MM.1S (cell line): ENCODE measurements around the gene FAM184A.
A peak's percentile ranks its signal among the peaks of the same experiment; 100 is the strongest.

Source experiments
- DNase-seq: peaks from one replicate; pipeline ENCODE4 v3.0.0-alpha.2; 2015
- H2AFZ ChIP-seq: fragments of 300-600 bp; sonication (generic); 2 replicates; pipeline ENCODE4 v1.6.0; 2016; ENCODE audit warnings: antibody characterized with exemption, low read length
- H3F3A ChIP-seq: fragments of 300-600 bp; sonication (generic); 2 replicates; pipeline ENCODE4 v1.6.1; 2016; ENCODE audit warnings: mild to moderate bottlenecking, antibody characterized with exemption, low read length, moderate library complexity, mixed read lengths; ENCODE audit not compliant: insufficient read depth
- H3K27ac ChIP-seq: fragments of 300-600 bp; sonication (generic); 2 replicates; pipeline ENCODE4 v1.5.1; 2016; ENCODE audit warnings: mild to moderate bottlenecking, low read length
- H3K27me3 ChIP-seq: fragments of 300-600 bp; sonication (generic); replicated peaks from 2 replicates; pipeline ENCODE4 v1.6.0; 2016; ENCODE audit warnings: low read length; ENCODE audit not compliant: insufficient read depth
- H3K36me3 ChIP-seq: fragments of 300-600 bp; sonication (generic); replicated peaks from 2 replicates; pipeline ENCODE4 v1.6.1; 2016; ENCODE audit warnings: mild to moderate bottlenecking, low read length, mixed read lengths; ENCODE audit not compliant: insufficient read depth
- H3K4me1 ChIP-seq: fragments of 300-600 bp; sonication (generic); 2 replicates; pipeline ENCODE4 v1.6.1; 2016; ENCODE audit warnings: low read length, mixed read lengths
- H3K4me2 ChIP-seq: fragments of 300-600 bp; sonication (generic); 2 replicates; pipeline ENCODE4 v1.6.0; 2016; ENCODE audit warnings: low read depth, low read length
- H3K4me3 ChIP-seq: fragments of 300-600 bp; sonication (generic); 2 replicates; pipeline ENCODE4 v1.5.1; 2016; ENCODE audit warnings: low read length, mixed read lengths
- H3K79me2 ChIP-seq: fragments of 300-600 bp; sonication (generic); 2 replicates; pipeline ENCODE4 v1.6.1; 2016; ENCODE audit warnings: mixed run types, low read length, mixed read lengths
- H3K9ac ChIP-seq: fragments of 300-600 bp; sonication (generic); 2 replicates; pipeline ENCODE4 v1.6.1; 2016; ENCODE audit warnings: low read length, mixed read lengths
- H3K9me2 ChIP-seq: fragments of 300-600 bp; sonication (generic); replicated peaks from 2 replicates; pipeline ENCODE4 v1.6.1; 2016; ENCODE audit warnings: mild to moderate bottlenecking, low read length, mixed read lengths; ENCODE audit not compliant: insufficient read depth
- H3K9me3 ChIP-seq: fragments of 300-600 bp; sonication (generic); replicated peaks from 2 replicates; pipeline ENCODE4 v1.6.1; 2016; ENCODE audit warnings: mild to moderate bottlenecking, low read length, mixed read lengths; ENCODE audit not compliant: insufficient read depth
- H4K20me1 ChIP-seq: fragments of 300-600 bp; sonication (generic); 2 replicates; pipeline ENCODE4 v1.6.1; 2016; ENCODE audit warnings: mild to moderate bottlenecking, low read length, moderate library complexity, mixed read lengths; ENCODE audit not compliant: insufficient read depth
- CTCF ChIP-seq: fragments of 300-600 bp; sonication (generic); IDR thresholded peaks from 2 replicates; pipeline ENCODE4 v1.5.1; 2016; ENCODE audit warnings: antibody characterized with exemption, low read length, mixed read lengths
- EZH2 ChIP-seq: fragments of 300-600 bp; sonication (generic); optimal IDR thresholded peaks from 2 replicates; pipeline ENCODE3; 2017; ENCODE audit warnings: low read depth, mild to moderate bottlenecking, antibody characterized with exemption, low read length, mixed read lengths
- EZH2phosphoT487 ChIP-seq: fragments of 300-600 bp; sonication (generic); IDR thresholded peaks from 2 replicates; pipeline ENCODE4 v1.6.1; 2018; ENCODE audit warnings: antibody characterized with exemption, low read length

Gene FAM184A

GRCh38 chr6:118965843-118966370 lies 112.6 kb downstream of the FAM184A start:
- Histone ChIP-seq H4K20me1 (no peaks in the 10 kb centered on the region), H3K79me2 (no peaks in the 10 kb centered on the region), H3K27ac (no peak overlapping the region), H3K9ac (no peak overlapping the region), H3K4me3 (no peak overlapping the region), H3K4me1 (peaks cover 7% of the 10 kb centered on the region), H3K4me2 (no peak overlapping the region), H3K36me3 (no peaks in the 10 kb centered on the region), H3K9me3 (no peaks in the 10 kb centered on the region), H3K27me3 (no peaks in the 10 kb centered on the region), H3F3A (no peaks in the 10 kb centered on the region), H2AFZ (no peak overlapping the region), H3K9me2 (no peaks in the 10 kb centered on the region)
- TF ChIP-seq EZH2, result no peak
- TF ChIP-seq CTCF, result no peak
- TF ChIP-seq EZH2phosphoT487, result no peak
- no peak for DNase-seq

DNA sequence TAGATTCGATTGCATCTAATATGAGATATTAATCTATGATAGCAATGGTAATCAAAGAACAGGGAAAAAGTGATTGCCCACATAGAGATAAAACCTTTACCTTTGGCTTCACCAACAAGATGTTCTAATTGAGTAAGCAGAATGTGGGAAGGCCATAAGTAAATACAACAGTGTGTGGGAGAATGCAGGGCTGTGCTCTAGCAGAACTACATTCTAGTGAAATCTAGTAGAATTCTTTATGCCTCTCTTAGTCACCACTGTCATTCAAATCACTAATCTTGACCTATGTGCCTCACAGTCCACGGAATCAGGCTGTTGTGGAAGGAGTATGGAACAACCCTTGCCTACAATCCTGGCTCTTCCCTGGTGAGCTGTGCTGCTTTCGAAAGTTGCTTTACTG lies 113.1 kb downstream of the FAM184A start:
- Histone ChIP-seq H3F3A (no peaks in the 10 kb centered on the region), H3K27me3 (no peaks in the 10 kb centered on the region), H3K9me3 (no peaks in the 10 kb centered on the region), H3K9ac (no peak overlapping the region), H3K36me3 (no peaks in the 10 kb centered on the region), H3K4me1 (peaks cover 7% of the 10 kb centered on the region), H3K79me2 (no peaks in the 10 kb centered on the region), H3K4me3 (no peak overlapping the region), H3K9me2 (no peaks in the 10 kb centered on the region), H3K27ac (no peak overlapping the region), H4K20me1 (no peaks in the 10 kb centered on the region), H2AFZ (no peak overlapping the region), H3K4me2 (no peak overlapping the region)
- TF ChIP-seq CTCF (no peak), EZH2 (no peak), EZH2phosphoT487 (no peak)
- DNase-seq, result no peak

GRCh38 chr6:118963003-118963402 lies 115.5 kb downstream of the FAM184A start:
- no peak for TF ChIP-seq EZH2phosphoT487
- TF ChIP-seq CTCF, result peak; percentile 31
- no peak for TF ChIP-seq EZH2
- no peak overlapping the region for H3K27ac ChIP-seq
- no peaks in the 10 kb centered on the region for H3F3A ChIP-seq
- no peaks in the 10 kb centered on the region for H4K20me1 ChIP-seq
- H3K79me2 ChIP-seq, result no peaks in the 10 kb centered on the region
- no peak overlapping the region for H3K9ac ChIP-seq
- H3K27me3 ChIP-seq, result no peaks in the 10 kb centered on the region
- no peaks in the 10 kb centered on the region for H3K9me2 ChIP-seq
- no peak overlapping the region for H3K4me3 ChIP-seq
- DNase-seq, result peak; percentile 43
- no peaks in the 10 kb centered on the region for H3K9me3 ChIP-seq
- no peaks in the 10 kb centered on the region for H3K36me3 ChIP-seq
- H3K4me1 ChIP-seq, result peaks cover 7% of the 10 kb centered on the region
- no peak overlapping the region for H2AFZ ChIP-seq
- no peak overlapping the region for H3K4me2 ChIP-seq
